C4-2B (cell line): Measurements from ENCODE around the gene SRF.

ENCODE experiments used
- CTCF ChIP-seq: fragments of 450-650 bp; conservative IDR thresholded peaks from 2 replicates; pipeline ENCODE4 v1.5.1; 2017; ENCODE audit warnings: mild to moderate bottlenecking
- ZFX ChIP-seq: fragments of 450-650 bp; IDR thresholded peaks from 2 replicates; pipeline ENCODE4 v1.6.1; 2017

GRCh38 chr6:43229803-43230620 is 58.9 kb downstream of the SRF start:
- TF ChIP-seq CTCF (no peak), ZFX (no peak)
